ENCODE measurements around the gene ST6GALNAC1. TPM values are rescaled to one million over a fixed set of nuclear protein-coding genes. Genes with fewer than 3 reads are reported as not detected.

The ST6GALNAC1 gene
- total and polyA plus RNA-seq, 7 donors, result 0.38 to 3.6 (median 0.56) TPM

- Histone ChIP-seq H3K9me3 (no peaks in the 10 kb centered on the region), H3K36me3 (ENCODE audit: insufficient read depth in 1 of 2, low read depth in 1 of 2) (no peaks in the 10 kb centered on the region), H3K27me3 (ENCODE audit: insufficient read depth in 3 of 3, low read length in 2 of 3) (no peaks in the 10 kb centered on the region), H3K4me3 (no peak overlapping the region), H3K27ac (no peak overlapping the region), H3K4me1 (no peaks in the 10 kb centered on the region)
- 91% methylated on average over 14 of the region's 14 CpGs for WGBS, 3 donors
- ATAC-seq (no peak), DNase-seq (no peak)
- TF ChIP-seq CTCF (IDR thresholded peaks at IDR 0.05), result no peak
- intact Hi-C loops (cut with DNase I), result no loop called here
Measured at GRCh38 chr17:76633628-76634328, 9.8 kb downstream of the ST6GALNAC1 start.

GRCh38 chr17:76631821-76632565, 11.6 kb downstream of the ST6GALNAC1 start:
- intact Hi-C loops (cut with DNase I), result no loop called here

GRCh38 chr17:76630151-76630550, 13.4 kb downstream of the ST6GALNAC1 start:
- 64 to 67% (median 66%) methylated on average over 6 of the region's 6 CpGs for WGBS, 3 donors
- H3K27me3 ChIP-seq (ENCODE audit: insufficient read depth in 3 of 3, low read length in 2 of 3), result no peaks in the 10 kb centered on the region
- DNase-seq, result no peak
- no peaks in the 10 kb centered on the region for H3K4me1 ChIP-seq
- H3K27ac ChIP-seq, result no peak overlapping the region
- H3K36me3 ChIP-seq (ENCODE audit: insufficient read depth in 1 of 2, low read depth in 1 of 2), result no peaks in the 10 kb centered on the region
- H3K9me3 ChIP-seq, result no peaks in the 10 kb centered on the region
- intact Hi-C loops (cut with DNase I), result no loop called here
- TF ChIP-seq CTCF (IDR thresholded peaks at IDR 0.05), result no peak
- H3K4me3 ChIP-seq, result no peak overlapping the region
- ATAC-seq, result no peak

More at GRCh38 chr17:76631821-76632565, 11.6 kb downstream of the ST6GALNAC1 start:
- Histone ChIP-seq H3K9me3 (no peaks in the 10 kb centered on the region), H3K4me3 (no peak overlapping the region), H3K4me1 (no peaks in the 10 kb centered on the region), H3K36me3 (ENCODE audit: insufficient read depth in 1 of 2, low read depth in 1 of 2) (no peaks in the 10 kb centered on the region), H3K27ac (no peak overlapping the region), H3K27me3 (ENCODE audit: insufficient read depth in 3 of 3, low read length in 2 of 3) (no peaks in the 10 kb centered on the region)
- TF ChIP-seq CTCF (IDR thresholded peaks at IDR 0.05), result no peak
- WGBS, 3 donors, result 65 to 70% (median 68%) methylated on average over 10 of the region's 10 CpGs
- DNase-seq (no peak), ATAC-seq (no peak)

GRCh38 chr17:76627510-76627909, 16.0 kb downstream of the ST6GALNAC1 start:
- ATAC-seq (no peak), DNase-seq (no peak)
- H3K27me3 ChIP-seq (ENCODE audit: insufficient read depth in 3 of 3, low read length in 2 of 3), result no peaks in the 10 kb centered on the region
- intact Hi-C loops (cut with DNase I), result no loop called here
- no peaks in the 10 kb centered on the region for H3K9me3 ChIP-seq
- H3K4me3 ChIP-seq, result no peak overlapping the region
- H3K27ac ChIP-seq, result no peak overlapping the region
- H3K4me1 ChIP-seq, result peaks cover 4% of the 10 kb centered on the region
- WGBS, 3 donors, result 91 to 93% (median 92%) methylated on average over 11 to 13 of the region's 13 CpGs
- no peaks in the 10 kb centered on the region for H3K36me3 ChIP-seq (ENCODE audit: insufficient read depth in 1 of 2, low read depth in 1 of 2)
- no peak for TF ChIP-seq CTCF (IDR thresholded peaks at IDR 0.05)

Data from psoas muscle (tissue), 8 donors.